GDM1 (cell line): Measurements from ENCODE around the gene DBNDD1.
A peak's percentile ranks its signal among the peaks of the same experiment; 100 is the strongest.

Experiments
- DNase-seq: peaks from one replicate; lab custom pipeline; 2025; lab: John Stamatoyannopoulos, UW

The DBNDD1 gene

DNA sequence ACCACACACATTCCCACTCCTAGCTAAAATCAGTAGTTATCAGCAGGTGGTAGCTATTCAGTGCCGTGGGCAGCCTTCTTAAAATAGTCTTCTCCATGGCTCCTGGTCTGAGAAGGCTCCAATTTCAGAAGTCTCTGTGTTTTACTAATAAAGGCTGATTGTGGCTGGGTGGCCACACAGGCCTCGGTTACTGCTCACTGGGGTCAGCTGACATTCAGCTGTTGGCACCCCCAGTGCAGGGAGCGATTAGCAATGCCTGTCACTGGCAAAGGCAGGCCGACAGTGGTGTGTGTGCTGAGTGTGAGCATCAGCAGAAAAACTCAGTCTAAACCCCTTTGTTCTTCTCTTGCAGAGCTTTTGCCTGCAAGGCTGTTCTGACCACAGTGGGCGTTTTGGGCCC is 16.6 kb upstream of the DBNDD1 start:
- no peak for DNase-seq

DNA sequence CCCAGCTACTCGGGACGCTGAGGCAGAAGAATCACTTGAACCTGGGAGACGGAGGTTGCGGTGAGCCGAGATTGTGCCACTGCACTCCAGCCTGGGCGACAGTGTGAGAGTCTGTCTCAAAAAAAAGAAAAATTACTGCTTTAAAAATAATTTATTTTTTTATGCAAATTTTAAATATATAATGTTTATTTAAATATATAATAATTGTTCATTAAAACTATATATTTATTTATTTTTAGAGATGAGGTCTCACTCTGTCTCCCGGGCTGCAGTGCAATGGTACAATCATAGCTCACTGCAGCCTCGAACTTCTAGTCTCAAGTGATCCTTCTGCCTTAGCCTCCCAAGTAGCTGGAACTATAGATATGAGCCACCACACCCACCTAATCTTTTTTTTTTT is 15.2 kb upstream of the DBNDD1 start:
- no peak for DNase-seq

DNA sequence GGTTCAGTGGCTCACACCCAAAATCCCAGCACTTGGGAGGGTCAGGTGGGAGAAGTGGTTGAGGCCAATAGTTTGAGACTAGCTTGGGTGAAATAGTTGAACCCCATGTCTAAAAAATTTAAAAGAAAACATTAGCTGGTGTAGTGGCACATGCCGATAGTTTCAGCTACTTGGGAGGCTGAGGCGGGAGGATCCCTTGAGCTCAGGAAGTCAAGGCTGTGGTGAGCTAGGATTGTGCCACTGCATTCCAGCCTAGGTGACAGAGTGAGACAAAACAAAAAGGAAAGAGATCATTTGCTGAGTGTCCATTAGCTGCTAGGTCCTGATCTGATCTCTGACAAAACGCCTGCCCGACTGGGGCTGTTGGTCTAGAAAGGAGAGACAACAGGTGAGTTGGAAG is 14.1 kb upstream of the DBNDD1 start:
- no peak for DNase-seq

DNA sequence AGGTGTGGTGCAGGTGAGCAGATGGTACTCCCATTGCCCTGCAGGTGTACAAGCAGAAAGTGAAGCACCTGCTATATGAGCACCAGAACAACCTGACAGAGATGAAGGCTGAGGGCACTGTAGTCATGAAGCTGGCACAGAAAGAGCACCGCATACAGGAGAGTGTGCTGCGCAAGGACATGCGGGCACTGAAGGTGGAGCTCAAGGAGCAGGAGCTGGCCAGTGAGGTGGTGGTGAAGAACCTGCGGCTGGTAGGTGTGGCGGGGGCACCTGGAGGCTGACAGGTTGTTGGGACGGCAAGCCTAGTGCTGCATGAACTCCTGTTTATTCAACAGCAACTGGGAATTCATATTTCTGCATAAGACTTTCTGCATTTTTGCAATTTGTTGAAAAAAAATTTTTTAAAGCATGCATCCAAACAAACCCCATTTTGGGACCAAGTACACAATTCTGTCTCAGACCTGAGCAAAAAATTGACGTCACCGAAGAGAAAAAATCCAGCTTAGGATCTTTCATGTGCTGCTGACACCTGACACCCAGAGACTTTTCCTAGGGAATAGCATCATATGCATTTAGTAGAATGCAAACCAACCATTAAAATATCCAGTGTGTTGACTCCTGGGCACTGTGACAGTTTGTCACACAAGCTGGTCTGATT is 13.5 kb upstream of the DBNDD1 start:
- no peak for DNase-seq

DNA sequence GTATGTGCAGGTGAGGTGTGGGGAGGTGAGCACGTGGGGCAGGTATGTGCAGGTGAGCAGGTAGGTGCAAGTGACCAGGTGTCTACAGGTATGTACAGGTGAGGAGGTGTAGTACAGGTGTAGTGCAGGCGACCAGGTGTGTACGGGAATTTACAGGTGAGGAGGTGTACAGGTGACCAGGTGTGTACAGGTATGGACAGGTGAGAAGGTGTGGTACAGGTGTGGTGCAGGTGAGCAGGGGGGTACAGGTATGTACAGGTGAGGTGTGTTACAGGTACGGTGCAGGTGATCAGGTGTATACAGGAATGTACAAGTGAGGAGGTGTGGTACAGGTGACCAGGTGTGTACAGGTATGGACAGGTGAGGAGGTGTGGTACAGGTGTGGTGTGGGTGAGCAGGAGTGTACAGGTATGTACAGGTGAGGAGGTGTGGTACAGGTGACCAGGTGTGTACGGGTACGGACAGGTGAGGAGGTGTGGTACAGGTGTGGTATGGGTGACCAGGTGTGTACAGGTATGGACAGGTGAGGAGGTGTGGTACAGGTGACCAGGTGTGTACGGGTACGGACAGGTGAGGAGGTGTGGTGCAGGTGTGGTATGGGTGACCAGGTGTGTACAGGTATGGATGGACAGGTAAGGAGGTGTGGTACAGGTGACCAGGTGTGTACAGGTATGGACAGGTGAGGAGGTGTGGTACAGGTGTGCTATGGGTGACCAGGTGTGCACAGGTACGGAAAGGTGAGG is 12.8 kb upstream of the DBNDD1 start:
- no peak for DNase-seq

DNA sequence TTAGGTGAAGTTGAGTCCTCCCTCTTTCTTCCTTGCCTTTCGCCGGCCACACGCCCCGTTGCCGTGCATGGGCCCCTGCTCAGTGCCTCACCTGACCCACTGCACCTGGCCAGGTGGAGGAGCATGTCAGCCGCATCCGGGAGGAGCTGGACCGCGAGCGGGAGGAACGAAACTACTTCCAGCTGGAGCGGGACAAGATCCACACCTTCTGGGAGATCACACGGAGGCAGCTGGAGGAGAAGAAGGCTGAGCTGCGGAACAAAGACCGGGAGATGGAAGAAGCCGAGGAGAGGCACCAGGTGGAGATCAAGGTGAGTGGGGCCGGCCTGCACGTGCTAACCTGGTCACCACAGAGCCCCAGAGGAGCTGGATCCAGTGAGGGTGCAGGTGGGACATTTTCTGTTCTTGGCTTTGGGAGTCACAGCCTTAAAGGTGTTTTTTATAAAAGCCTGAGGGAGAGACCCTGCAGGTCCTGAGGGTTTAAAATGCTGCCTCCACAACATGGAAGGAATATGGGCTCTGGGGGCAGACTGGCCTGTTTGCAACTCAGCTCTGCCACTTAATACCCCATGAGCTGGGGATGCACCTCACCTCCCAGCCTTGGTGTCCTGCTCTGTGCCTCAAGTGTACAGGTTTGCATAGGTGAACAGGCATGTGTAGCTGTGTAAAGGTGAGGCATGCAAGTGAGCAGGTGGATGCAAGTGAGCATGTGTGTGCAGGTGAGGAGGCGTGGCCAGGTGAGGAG is 12.1 kb upstream of the DBNDD1 start:
- DNase-seq: no peak

DNA sequence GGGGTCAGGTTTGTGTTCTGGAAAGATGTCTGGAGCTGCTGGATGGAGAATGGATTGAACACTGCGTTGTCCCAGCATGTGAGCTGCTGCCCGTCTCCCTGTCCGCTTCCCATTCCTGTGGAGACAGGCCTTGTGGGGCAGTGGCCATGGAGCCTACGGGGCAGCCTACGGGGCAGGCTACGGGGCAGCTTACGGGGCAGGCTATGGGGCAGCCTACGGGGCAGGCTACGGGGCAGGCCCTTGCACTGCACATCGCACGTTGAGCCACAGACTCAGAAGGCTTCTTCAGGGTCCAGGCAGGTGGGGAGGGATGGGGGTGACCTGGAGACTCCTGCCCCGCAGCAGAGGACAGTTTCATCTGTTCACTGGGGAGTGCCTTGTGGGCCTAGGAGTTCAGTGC is 9.7 kb upstream of the DBNDD1 start:
- no peak for DNase-seq

DNA sequence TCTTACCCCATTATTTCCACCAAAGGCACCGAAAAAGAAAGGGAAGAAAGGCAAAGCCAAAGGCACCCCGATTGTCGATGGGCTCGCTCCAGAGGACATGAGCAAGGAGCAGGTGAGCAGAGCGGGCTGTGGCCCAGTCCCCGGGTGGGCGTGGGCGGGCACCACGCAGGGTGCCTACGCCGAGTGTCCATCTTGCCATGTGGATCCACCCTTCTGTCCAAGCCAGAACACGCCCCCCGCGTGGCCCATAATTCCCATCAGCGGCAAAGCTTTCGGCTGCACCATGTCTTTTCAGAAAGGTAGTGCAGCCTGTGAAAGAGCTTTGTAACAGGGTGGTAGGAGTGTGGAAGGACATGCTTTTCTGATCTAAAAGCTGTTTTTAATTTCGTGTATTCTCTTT is 8.4 kb upstream of the DBNDD1 start:
- no peak for DNase-seq

DNA sequence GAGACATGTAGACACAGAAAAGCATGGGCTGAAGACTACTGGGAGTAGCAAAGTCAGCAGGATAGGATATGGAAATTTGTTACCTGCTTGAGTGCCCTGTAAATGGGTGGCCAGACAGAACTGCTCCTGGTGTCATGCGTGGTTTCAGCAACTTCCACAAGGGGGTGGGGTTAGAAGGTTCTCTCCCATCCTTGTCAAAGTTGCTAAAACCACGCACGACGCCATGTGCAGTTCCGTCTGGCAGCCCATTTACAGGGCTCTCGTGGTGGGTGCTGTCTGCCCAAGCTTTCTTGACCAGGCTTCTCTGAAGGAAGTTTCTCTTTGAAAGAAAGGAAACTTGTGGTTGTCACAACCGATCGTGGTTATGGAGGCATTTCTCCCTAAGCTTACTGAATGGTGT is 6.9 kb upstream of the DBNDD1 start:
- DNase-seq: peak; percentile 69

DNA sequence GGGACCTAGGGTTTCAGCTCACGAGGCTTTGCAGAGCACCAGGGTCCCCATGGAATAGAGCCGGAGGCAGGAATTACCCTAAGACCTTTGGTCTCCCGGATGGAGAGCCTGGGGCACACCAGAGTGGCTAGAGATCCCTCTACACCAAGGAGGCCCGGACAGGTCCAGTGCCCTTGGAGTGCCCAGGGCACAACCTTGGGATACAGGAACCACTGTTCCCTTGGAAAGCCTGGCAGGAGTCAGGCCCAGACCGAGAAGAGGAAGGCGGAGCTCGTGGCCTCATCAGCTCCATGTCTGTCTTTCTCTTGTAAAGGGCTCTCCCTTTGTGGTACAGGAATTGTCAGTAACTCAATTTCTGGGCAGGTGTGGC is 3.8 kb upstream of the DBNDD1 start:
- DNase-seq: no peak

DNA sequence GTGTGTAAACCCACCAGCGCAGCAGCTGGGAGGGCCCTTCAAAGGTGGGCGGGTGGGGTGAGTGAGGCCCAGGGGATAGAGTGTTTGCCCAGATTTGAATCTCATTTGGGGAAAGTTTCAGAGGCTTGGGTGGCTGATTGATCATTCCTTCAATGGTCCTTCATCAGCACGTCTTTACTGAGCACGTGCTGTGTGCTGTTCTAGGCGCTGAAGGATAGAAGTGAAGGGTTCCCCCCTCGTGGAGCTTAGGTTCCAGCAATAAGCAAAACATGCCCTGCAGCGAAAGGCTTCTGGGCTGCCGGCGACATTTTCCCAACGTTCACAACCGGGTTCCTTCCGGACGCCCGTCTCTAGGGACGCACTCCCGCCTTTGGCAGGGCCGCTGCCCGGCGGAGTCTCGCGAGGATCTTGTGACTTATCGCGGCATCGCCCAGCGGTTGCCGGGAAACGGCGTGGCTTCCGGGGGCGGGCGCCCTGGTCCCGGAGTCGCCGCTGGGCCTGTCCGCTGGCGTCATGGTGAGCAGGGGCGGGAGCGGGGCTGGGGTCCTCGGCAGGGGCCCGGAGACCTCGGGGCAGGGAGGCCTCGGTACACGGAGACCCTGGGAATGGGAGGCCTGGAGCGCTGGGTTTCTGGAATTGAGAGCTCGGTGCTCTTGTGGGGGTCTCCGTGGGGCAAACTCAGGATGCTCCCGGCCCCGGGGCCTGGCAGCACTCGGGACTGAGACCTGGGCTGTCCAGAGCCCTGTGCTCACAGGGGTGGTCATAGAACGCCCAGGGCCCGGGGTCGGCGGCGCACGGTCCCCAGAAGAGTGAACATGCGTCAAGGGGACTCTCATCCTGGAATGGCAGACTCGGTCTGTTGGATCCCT is 3.2 kb upstream of the DBNDD1 start:
- DNase-seq: peak; percentile 74

DNA sequence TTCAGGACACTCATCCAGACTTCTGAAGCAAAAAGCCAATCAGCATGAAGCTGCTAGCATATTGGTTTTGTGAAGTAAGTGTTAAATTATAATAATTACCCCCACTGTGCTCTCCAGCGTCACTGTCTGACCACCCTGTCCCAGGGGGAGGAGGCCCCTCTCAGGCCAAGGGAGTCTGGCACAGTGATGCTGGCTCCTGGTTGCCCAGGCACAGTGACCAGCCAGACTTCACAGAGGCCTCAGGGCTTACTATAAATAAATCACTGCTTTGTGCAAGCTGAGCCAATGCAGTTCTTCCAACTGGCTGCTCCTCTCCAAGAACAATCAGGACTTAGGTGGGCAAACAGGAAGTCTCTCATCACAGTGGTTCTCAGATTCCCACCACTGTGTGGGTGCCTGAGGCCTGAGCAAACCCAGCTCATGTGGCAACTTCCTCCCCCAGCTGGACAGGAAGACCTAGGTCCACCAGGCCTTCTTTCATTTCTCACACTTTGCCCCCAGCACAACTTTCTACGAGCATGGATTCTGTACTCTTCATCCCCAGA is 1.7 kb upstream of the DBNDD1 start:
- DNase-seq: no peak

DNA sequence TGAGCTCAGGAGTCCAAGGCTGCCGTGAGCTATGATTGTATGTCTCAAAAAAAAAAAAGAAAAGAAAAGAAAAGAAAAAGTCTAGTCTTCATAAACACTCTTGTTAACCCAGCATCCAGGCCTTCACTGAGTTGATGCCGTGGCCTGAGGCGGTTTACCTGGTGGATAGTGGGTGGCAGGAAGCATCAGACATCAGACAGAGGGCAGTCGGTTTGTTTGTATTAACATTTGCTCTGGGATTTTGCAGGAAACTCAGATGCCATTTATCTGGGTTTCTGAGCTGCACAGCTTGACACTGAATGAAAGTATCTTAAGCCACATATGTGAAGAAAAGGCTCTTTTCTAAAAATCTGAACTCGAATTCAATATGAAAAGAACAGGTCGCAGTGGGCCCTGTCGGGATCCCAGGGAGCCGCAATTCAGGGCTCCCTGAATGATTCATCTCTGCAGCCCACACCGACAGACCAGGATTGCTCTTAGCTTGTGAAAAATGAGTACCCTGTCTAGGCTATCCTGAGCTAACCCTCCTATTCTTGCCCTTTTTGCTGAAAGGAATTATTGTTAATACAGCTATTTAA is 1.1 kb upstream of the DBNDD1 start:
- no peak for DNase-seq

DNA sequence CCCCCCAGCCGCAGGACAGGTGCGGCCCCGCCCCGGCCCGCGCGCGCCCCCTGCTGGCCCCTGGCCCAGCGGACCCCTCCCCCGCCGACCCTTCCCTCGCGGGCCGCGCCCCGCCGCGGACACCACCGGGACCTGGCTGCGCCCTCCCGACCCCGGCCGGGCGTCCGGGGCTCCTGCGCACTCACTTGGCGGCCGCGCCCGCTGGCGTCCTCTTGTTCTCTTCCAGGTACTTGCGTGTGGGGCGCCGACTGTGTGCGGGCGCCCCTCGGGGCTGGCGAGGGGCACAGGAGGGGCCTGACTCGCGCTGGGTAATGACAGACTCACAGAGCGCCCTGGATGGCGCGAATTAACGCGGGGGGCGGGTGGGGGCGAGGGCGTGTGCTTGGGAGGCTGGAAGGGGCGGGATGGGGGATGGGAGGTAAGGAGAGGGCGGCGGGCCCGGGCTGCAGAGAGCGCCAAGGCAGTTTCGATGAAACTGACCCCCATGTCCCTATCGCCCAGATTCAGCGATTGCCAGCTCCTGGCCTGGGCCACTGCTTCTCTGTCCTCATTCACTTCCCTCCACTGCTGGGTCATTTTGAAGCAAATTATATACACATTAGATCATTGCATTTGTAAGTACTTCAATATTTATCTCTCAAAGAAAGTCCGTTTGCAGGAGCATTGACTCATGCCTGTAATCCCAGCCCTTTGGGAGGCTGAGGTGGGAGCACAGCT is 445 bp upstream of the DBNDD1 start:
- DNase-seq: no peak

DNA sequence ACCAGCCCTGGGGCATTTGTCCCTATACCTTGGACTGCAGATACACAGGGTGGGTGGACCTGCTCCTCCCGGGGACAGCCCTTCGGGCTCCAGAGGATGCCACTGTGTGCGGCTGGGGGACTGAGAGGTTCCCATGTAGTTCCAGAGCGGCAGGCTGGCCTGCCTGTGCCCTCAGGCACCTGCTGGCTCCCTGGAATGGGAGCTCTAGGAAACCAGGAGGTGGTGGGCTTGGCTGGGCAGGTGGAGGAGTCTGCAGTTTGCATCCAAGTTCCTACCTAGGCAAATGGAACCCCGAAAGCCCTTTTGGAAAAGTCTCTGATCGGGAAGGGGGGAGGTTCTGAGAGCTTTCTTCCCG is 982 bp downstream of the DBNDD1 start:
- no peak for DNase-seq

DNA sequence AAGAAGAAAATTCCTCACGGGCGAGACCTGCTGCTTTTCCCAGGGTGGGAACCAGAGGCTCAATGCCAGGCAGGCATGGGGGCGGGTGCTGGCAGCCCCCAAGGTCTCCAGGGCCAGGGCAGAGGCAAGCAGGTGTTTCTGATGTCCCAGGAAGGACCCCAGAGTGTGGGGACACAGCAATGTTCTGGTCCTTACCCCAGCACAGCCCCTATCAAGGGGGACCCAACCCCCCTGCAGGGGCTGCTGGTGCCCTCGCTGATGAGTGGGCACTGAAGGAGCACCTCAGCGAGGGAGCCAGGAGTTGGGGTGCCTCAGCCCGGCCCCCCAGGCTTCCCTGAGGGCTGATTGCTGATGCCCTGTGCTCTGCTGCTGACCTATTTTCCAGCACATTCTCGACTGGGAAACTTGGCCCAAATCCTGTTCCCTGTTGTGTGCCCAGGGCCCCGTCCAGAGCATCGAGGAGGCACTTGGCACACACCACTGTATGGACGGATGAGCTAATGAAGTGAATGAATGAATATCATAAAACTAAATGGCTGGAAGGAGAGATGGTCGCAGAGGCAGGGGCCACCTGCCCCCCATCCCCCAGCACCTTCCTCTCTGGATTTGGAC is 2.8 kb downstream of the DBNDD1 start:
- DNase-seq: no peak

DNA sequence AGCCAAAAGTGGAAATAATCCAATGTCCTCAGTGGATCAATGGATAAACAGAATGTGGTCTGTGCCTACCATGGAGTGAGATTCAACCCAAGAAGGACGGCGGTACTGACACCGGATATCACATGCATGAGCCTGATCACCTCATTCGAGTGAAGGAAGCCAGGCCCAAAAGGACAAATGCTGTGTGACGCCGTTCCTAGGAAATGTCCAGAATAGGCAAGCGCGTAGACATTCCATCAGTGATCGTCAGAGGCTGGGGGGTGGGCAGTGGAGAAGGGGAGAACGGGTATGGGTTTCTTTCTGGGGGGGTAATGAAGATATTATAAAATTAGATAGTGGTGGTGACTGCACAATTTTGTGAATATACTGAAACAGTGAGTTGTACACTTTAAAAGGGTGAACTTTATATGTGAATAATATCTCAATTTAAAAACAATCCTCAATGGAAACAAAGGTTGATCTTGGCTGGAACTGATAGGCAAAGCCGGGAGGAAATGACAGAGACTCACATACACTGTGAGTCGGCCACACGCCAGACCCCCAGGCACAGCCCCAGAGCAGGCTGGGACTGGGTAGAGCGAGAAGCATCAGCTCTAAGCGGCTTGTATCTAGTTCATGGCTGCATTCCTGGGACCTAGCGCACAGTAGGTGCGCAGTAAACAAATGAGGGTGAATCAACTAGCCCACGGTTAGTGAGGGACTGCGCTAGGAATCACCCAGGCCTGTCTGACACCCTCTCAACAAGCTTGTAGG is 3.5 kb downstream of the DBNDD1 start:
- DNase-seq: no peak

DNA sequence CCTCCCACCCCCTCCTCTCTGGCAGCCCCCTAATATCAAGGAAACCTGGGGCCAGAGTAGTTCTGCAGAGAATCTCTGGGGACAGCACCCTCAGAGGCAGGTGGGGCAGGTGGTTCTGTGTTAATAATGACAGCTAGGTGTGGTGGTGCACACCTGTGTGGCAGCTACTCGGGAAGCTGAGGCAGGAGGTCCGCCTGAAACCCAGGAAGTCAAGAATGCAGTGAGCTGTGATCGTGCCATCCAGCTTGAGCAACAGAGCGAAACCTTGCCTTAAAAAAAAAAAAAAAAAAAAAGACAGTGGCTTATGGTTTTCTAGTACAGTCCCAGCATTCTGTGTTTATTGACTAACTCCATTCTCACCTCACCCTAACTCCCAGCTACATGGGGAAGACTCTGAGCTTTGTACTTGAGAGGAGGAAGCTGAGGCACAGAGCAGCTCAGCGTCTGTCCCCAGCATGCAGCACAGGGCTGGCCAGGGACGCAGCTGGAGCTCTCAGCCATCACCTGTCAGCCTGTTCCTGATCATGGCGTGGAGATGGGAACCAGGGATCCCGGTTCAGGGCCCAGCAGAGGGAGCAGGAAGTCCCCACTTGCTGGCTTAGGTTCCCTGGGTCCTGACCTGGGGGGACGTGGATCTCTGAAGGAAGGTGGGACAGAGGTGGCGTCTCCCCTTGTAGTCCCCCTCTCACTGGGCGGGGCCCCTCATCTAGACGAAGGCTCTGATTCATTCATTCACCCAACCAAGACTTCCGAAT is 6.1 kb downstream of the DBNDD1 start:
- no peak for DNase-seq

DNA sequence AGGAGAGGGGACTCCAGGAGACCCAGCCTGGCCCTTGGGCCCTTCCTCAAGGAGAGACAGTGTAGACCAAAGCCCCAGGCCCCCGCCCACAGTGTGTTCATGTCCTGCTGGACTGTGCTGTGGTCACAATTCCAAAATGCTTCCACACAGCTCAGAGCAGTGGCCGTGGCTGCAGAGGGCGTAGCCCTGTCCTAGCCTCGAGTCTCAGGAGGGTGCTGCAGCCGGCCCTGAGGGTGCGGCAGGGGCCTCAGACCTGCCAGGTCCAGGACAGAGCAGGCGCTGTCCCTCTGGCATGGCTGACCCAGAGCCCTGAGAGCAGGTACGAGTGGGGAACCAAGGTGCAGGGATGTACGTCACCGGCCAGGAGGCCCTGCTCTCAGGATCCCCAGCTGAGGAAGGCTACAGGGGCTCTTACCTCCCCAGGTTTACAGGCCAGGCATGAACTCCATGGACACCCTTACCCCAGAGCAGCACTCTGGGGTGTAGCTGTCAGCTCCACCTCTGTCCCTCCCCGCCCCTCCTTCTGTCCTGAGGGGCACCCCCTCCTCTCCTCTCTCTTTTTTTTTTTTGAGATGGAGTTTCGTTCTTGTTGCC is 7.3 kb downstream of the DBNDD1 start:
- DNase-seq: no peak
